ENCODE measurements around the gene KIAA1217.

GRCh38 chr10:24174014-24174413, 34.9 kb upstream of the KIAA1217 start:
- no peak for TF ChIP-seq EZH2phosphoT487 (IDR thresholded peaks at IDR 0.05; ENCODE audit: insufficient read depth, low read depth)
- no peak for TF ChIP-seq EZH2 (IDR thresholded peaks at IDR 0.05; ENCODE audit: insufficient read depth, poor library complexity, severe bottlenecking)

All from GM23248 (cell line).